Fibroblast of mammary gland (primary cell): Measurements from ENCODE around the gene PTBP3.
A peak's percentile ranks its signal among the peaks of the same experiment; 100 is the strongest.

Experiments
- DNase-seq: peaks from one replicate; pipeline ENCODE4 v3.0.0-alpha.2; 2010; ENCODE audit warnings: low read depth
- H3K4me3 ChIP-seq: 2 replicates; pipeline ENCODE4 v1.5.1; 2011; ENCODE audit warnings: low read depth, mild to moderate bottlenecking, low read length, moderate library complexity; ENCODE audit not compliant: control insufficient read depth
- TF ChIP-seq, protein P1 (sequence below): conservative IDR thresholded peaks from 2 replicates; pipeline ENCODE4 v1.5.1; 2011; ENCODE audit warnings: low read depth, low read length, inconsistent platforms; ENCODE audit not compliant: control insufficient read depth, insufficient read depth

The PTBP3 gene

DNA sequence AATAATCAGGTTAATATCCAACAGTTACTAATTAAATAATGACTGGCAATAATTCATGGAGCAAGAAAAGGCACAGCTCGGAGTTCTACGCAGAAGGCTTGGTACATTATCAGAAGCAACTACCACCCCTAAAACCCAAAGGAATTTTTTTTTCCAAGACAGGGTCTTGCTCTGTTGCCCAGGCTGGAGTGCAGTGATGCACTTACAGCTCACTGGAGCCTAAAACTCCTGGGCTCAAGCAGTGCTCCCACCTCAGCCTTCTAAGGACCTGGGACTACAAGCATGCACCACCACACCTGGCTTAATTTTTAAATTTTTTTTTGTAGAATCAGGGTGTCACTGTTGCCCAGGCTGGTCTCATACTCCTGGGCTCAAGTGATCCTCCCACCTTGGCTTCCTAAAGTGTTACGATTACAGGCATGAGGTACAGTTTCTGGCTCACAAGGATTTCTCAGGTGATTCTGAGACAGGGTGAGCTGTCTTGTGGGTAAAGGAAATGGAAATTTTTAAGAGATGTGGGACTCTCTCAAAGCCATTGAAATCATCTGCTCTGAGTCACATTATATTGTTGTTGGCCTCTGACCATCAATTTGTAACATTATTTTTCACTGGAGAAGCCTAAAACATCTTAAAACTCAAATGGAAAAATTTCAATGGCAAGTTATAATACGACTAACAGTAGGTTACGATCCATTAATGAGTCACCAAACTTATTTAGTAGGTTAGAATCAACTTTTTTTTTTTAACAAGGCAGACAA is 26.8 kb upstream of the PTBP3 start:
- TF ChIP-seq, protein P1, sequence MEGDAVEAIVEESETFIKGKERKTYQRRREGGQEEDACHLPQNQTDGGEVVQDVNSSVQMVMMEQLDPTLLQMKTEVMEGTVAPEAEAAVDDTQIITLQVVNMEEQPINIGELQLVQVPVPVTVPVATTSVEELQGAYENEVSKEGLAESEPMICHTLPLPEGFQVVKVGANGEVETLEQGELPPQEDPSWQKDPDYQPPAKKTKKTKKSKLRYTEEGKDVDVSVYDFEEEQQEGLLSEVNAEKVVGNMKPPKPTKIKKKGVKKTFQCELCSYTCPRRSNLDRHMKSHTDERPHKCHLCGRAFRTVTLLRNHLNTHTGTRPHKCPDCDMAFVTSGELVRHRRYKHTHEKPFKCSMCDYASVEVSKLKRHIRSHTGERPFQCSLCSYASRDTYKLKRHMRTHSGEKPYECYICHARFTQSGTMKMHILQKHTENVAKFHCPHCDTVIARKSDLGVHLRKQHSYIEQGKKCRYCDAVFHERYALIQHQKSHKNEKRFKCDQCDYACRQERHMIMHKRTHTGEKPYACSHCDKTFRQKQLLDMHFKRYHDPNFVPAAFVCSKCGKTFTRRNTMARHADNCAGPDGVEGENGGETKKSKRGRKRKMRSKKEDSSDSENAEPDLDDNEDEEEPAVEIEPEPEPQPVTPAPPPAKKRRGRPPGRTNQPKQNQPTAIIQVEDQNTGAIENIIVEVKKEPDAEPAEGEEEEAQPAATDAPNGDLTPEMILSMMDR = no peak
- H3K4me3 ChIP-seq = no peak overlapping the region
- peak; percentile 77 for DNase-seq

DNA sequence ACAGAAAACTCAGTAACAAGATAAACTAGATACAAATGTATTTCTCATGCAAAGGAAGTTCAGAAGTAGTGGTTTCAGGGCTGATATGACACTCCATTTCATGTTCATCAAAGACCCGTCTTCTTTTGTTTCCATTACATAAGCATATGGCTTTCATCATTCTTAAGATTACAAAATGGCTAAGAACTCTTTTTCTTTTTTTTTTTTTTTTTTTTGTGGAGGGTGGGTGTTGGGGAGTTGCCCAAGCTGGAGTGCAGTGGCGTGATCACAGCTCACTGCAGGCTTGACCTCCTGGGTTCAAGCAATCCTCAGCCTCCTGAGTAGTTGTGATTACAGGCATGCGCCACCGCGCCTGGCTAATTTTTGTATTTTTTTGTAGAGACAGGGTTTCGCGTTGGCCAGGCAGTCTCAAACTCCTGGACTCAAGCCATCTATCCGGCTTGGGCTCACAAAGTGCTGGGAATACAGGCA is 22.0 kb upstream of the PTBP3 start:
- TF ChIP-seq, protein P1 = no peak
- no peak overlapping the region for H3K4me3 ChIP-seq
- no peak for DNase-seq

DNA sequence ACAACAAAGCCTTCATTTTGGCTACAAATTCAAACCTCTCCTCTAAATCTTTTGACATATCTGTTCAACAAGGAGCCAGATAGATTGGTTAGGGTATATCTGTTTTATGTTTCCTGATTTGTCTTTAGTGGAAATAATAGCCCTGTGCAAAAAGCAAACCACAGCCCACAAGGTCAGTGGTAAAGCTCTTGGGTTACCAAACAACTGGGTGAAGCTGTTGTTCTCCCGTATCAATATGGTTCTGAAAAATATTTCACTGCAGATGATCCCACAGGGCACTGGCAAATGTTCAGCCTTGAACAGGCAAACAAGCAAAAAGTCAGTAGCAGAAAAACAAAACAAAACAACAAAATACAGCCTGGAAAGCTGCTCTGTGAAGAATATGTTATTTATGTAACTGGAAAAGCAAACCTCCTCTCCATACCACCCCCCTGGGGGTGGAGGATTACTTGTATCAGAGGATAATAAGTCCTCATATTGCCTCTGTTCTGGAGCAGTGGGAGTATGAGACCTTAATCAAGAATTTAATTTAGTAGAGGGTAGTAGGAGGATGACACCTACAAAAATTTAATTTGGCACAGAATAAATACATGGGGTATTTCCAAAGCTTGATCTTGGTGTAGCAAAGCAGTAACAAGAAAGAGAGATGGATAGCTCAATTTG is 20.8 kb upstream of the PTBP3 start:
- TF ChIP-seq, protein P1 = no peak
- no peak for DNase-seq
- no peak overlapping the region for H3K4me3 ChIP-seq

DNA sequence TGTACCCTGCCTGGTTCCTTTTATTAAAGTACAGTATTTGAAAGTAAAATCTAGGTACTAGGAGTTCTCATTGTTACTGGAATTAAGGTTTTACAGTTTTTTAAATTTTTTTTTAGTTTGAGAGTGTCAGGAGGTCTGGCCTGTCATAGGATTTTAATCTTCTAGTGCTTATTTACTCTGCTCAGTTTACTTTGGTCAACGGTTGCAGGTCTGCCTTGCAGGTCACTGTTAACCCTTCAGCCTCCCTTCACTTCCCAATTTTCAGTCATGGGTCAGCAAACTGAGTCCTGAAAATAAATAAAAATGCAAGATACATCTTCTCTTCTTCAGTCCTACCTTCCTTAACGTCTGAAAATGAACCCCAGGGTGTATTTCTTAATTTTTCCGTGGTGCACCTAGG is 18.8 kb upstream of the PTBP3 start:
- TF ChIP-seq, protein P1 = no peak
- no peak for DNase-seq
- H3K4me3 ChIP-seq = no peak overlapping the region

DNA sequence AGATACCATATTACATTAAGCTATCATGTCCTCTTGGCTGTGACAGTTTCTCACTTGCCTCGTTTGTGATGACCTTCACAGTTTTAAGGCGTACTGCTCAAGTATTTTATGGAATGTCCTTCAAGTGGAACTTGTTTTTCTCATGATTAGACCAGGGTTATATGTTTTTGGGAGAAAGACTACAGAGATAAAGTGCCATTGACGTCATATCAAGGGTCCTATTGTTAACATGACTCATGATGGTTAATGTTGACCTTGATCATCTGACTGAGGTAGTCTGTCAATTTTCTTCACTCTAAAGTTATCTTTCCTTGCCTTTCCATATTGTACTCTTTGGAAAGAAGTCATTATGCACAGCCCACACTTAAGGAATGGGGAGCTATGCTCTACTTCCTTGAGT is 17.8 kb upstream of the PTBP3 start:
- no peak overlapping the region for H3K4me3 ChIP-seq
- TF ChIP-seq, protein P1 = no peak
- DNase-seq = no peak

DNA sequence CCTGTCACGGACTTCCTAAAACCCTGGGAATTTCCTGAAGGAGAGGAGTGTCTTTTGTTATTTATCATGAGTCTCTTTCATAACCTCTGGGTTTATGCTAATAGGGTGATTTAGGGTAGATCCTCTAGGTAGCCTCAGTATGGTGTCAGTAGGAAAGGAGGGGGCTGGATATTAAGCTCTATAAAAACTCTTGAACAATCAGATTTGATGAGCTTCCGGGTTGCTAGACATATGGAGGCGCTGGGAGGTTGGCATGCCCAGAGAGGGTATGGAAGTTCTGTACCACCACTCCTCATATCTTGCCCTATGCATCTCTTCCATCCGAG is 15.6 kb upstream of the PTBP3 start:
- TF ChIP-seq, protein P1 = no peak
- no peak for DNase-seq
- peak overlapping the region; percentile 55 for H3K4me3 ChIP-seq
